ENCODE data around the gene OTOP2. TPM values are rescaled to one million over a fixed set of nuclear protein-coding genes. Genes with fewer than 3 reads are reported as not detected.

OTOP2 gene
- total RNA-seq, 1 experiment from 2014 or later = not detected

DNA sequence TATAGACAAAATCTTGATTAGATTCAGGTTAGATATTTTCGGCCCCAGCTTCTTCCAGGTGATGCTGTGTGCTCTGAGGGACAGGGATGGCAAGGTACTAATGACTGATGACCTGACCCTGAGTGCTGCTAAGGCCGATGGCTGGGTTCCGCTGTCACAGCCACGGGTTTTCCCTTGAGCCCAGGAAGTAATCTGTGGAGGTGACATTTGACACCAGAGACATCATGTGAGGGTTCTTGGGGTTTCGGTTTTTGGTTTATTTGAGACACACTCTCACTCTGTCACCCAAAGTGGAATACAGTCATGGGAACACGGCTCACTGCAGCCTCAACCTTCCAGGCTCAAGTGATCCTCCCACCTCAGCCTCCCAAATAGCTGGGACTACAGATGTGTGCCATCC lies 21.5 kb downstream of the OTOP2 start:
- DNase-seq (no peak), ATAC-seq (no peak)
- Histone ChIP-seq H3K27ac (ENCODE audit: low read length) (no peak overlapping the region), H2AFZ (ENCODE audit: low read length) (no peak overlapping the region), H3K9ac (ENCODE audit: low read length) (no peak overlapping the region), H4K20me1 (ENCODE audit: low read length) (no peaks in the 10 kb centered on the region), H3K4me3 (ENCODE audit: low read length) (no peak overlapping the region), H3K9me2 (replicated peaks; ENCODE audit: low read length) (no peaks in the 10 kb centered on the region), H3F3A (ENCODE audit: low read length, unreplicated experiment) (no peaks in the 10 kb centered on the region), H3K4me2 (ENCODE audit: low read length) (no peak overlapping the region), H3K4me1 (ENCODE audit: insufficient read depth, low read length) (peaks cover 30% of the 10 kb centered on the region), H3K36me3 (ENCODE audit: low read depth, low read length) (no peaks in the 10 kb centered on the region), H3K9me3 (ENCODE audit: low read length) (no peaks in the 10 kb centered on the region), H3K79me2 (ENCODE audit: low read length) (no peaks in the 10 kb centered on the region), H3K27me3 (ENCODE audit: low read length) (no peaks in the 10 kb centered on the region)
- intact Hi-C loops (cut with micrococcal nuclease) = no loop called here
- no TSS peak for BruUV-seq (replicated peaks)
- ChIA-PET POLR2A (ENCODE audit: unreplicated experiment) (no interaction called here), CTCF (no interaction called here)
- TF ChIP-seq, protein P1, sequence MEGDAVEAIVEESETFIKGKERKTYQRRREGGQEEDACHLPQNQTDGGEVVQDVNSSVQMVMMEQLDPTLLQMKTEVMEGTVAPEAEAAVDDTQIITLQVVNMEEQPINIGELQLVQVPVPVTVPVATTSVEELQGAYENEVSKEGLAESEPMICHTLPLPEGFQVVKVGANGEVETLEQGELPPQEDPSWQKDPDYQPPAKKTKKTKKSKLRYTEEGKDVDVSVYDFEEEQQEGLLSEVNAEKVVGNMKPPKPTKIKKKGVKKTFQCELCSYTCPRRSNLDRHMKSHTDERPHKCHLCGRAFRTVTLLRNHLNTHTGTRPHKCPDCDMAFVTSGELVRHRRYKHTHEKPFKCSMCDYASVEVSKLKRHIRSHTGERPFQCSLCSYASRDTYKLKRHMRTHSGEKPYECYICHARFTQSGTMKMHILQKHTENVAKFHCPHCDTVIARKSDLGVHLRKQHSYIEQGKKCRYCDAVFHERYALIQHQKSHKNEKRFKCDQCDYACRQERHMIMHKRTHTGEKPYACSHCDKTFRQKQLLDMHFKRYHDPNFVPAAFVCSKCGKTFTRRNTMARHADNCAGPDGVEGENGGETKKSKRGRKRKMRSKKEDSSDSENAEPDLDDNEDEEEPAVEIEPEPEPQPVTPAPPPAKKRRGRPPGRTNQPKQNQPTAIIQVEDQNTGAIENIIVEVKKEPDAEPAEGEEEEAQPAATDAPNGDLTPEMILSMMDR (conservative IDR thresholded peaks at IDR 0.05; ENCODE audit: low read depth, low read length) = no peak

DNA sequence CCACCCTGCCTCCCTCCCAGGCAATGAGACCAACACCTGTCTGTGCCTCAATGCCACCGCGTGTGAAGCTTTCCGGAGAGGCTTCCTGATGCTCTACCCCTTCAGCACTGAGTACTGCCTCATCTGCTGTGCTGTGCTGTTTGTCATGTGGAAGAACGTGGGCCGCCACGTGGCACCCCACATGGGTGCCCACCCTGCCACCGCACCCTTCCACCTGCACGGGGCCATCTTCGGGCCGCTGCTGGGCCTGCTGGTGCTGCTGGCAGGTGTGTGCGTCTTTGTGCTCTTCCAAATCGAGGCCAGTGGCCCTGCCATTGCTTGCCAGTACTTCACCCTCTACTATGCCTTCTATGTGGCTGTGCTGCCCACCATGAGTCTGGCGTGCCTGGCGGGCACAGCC lies 22.6 kb downstream of the OTOP2 start:
- TF ChIP-seq, protein P1 (conservative IDR thresholded peaks at IDR 0.05; ENCODE audit: low read depth, low read length) = no peak
- TF ChIP-seq EZH2 (IDR thresholded peaks at IDR 0.05; ENCODE audit: low read length, unreplicated experiment) (no peak), EZH2phosphoT487 (IDR thresholded peaks at IDR 0.05; ENCODE audit: borderline replicate concordance, low read length) (no peak)
- H3K9ac ChIP-seq (ENCODE audit: low read length) = no peak overlapping the region
- no peaks in the 10 kb centered on the region for H3F3A ChIP-seq (ENCODE audit: low read length, unreplicated experiment)
- ATAC-seq (no peak), DNase-seq (no peak)
- no peak overlapping the region for H3K4me3 ChIP-seq (ENCODE audit: low read length)
- POLR2A ChIA-PET (ENCODE audit: unreplicated experiment) = no interaction called here
- no peaks in the 10 kb centered on the region for H3K36me3 ChIP-seq (ENCODE audit: low read depth, low read length)
- no peaks in the 10 kb centered on the region for H3K27me3 ChIP-seq (ENCODE audit: low read length)
- BruUV-seq (replicated peaks) = no TSS peak
- no peak overlapping the region for H2AFZ ChIP-seq (ENCODE audit: low read length)
- intact Hi-C loops (cut with micrococcal nuclease) = no loop called here
- CTCF ChIA-PET = no interaction called here
- no peak overlapping the region for H3K4me2 ChIP-seq (ENCODE audit: low read length)
- no peaks in the 10 kb centered on the region for H3K9me2 ChIP-seq (replicated peaks; ENCODE audit: low read length)
- H3K79me2 ChIP-seq (ENCODE audit: low read length) = no peaks in the 10 kb centered on the region
- no peak overlapping the region for H3K27ac ChIP-seq (ENCODE audit: low read length)
- peaks cover 32% of the 10 kb centered on the region for H3K4me1 ChIP-seq (ENCODE audit: insufficient read depth, low read length)
- no peaks in the 10 kb centered on the region for H3K9me3 ChIP-seq (ENCODE audit: low read length)
- no peaks in the 10 kb centered on the region for H4K20me1 ChIP-seq (ENCODE audit: low read length)

DNA sequence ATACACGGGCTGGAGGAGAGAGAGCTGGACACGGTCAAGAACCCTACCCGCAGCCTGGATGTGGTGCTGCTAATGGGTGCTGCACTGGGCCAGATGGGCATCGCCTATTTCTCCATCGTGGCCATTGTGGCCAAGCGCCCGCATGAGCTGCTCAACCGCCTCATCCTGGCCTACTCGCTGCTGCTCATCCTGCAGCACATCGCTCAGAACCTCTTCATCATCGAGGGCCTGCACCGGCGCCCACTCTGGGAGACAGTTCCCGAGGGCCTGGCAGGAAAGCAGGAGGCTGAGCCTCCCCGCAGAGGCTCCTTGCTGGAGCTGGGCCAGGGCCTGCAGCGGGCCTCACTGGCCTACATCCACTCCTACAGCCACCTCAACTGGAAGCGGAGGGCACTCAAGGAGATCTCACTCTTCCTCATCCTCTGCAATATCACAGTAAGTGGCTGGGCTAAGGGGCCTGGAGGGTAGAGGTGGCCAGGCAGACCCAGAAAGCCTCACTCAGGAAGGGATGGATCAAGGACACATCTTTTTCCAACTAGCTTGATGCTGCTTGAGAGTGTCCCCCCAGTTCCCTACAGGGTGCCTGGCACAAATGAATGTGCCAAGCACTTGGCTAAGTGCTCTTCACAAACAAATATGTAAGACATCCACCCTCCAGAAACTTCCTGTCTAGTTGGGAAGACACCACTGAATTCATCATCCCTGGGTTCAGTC lies 23.1 kb downstream of the OTOP2 start:
- Histone ChIP-seq H3K4me3 (ENCODE audit: low read length) (no peak overlapping the region), H3K79me2 (ENCODE audit: low read length) (no peaks in the 10 kb centered on the region), H4K20me1 (ENCODE audit: low read length) (no peaks in the 10 kb centered on the region), H3K9me3 (ENCODE audit: low read length) (no peaks in the 10 kb centered on the region), H3K9ac (ENCODE audit: low read length) (no peak overlapping the region), H3F3A (ENCODE audit: low read length, unreplicated experiment) (no peaks in the 10 kb centered on the region), H2AFZ (ENCODE audit: low read length) (no peak overlapping the region), H3K4me1 (ENCODE audit: insufficient read depth, low read length) (peaks cover 32% of the 10 kb centered on the region), H3K4me2 (ENCODE audit: low read length) (no peak overlapping the region), H3K27me3 (ENCODE audit: low read length) (no peaks in the 10 kb centered on the region), H3K36me3 (ENCODE audit: low read depth, low read length) (no peaks in the 10 kb centered on the region), H3K9me2 (replicated peaks; ENCODE audit: low read length) (no peaks in the 10 kb centered on the region), H3K27ac (ENCODE audit: low read length) (no peak overlapping the region)
- no peak for DNase-seq
- ATAC-seq = no peak
- POLR2A ChIA-PET (ENCODE audit: unreplicated experiment) = interaction anchor here (0.6 kb wide), 1 partner anchor 14 kb away, joined by 3 read pairs; no protein-coding TSS in a partner anchor
- intact Hi-C loops (cut with micrococcal nuclease) = no loop called here
- TF ChIP-seq EZH2phosphoT487 (IDR thresholded peaks at IDR 0.05; ENCODE audit: borderline replicate concordance, low read length) = no peak
- TF ChIP-seq, protein P1 (conservative IDR thresholded peaks at IDR 0.05; ENCODE audit: low read depth, low read length) = no peak
- no peak for TF ChIP-seq EZH2 (IDR thresholded peaks at IDR 0.05; ENCODE audit: low read length, unreplicated experiment)
- CTCF ChIA-PET = no interaction called here
- BruUV-seq (replicated peaks) = no TSS peak

All from PC-3 (cell line).